PC-9 (cell line): ENCODE data around the gene UNC5CL.

ENCODE experiments used
- CTCF ChIP-seq: fragments of 200-600 bp; sonication (generic); conservative IDR thresholded peaks from 2 replicates; pipeline ENCODE4 v1.6.1; 2017; ENCODE audit warnings: mixed run types, antibody characterized with exemption, mild to moderate bottlenecking, moderate library complexity
- EZH2 ChIP-seq: fragments of 200-600 bp; sonication (generic); IDR thresholded peaks from 2 replicates; pipeline ENCODE4 v1.8.0; 2017; ENCODE audit warnings: antibody characterized with exemption, low read depth

- TF ChIP-seq CTCF (no peak), EZH2 (no peak)
Measured at GRCh38 chr6:41072836-41073202, 33.8 kb upstream of the UNC5CL start, which contains the start of gene NFYA.
